ENCODE data around the gene TMEM233. TPM values are rescaled to one million over a fixed set of nuclear protein-coding genes. Genes with fewer than 3 reads are reported as not detected.

TMEM233 gene
- not detected in 2 replicates for total RNA-seq
- long read RNA-seq, result 0 reads

GRCh38 chr12:119593578-119594398 lies at the start of gene TMEM233:
TMEM233 (plus strand) TSS chr12:119593774; CDS start chr12:119593849, 75 bp downstream.
- H3K4me3 Mint-ChIP-seq (ENCODE audit: low read depth), result peak within 1 kb of the TSS; percentile 68
- H3K4me1 Mint-ChIP-seq (ENCODE audit: low read depth), result peaks cover 16% of the 10 kb centered on the region
- no peak for TF ChIP-seq CTCF (IDR thresholded peaks at IDR 0.05; ENCODE audit: unreplicated experiment)
- H3K36me3 Mint-ChIP-seq (ENCODE audit: insufficient read depth), result no peaks in the 10 kb centered on the region
- peaks cover 98% of the 10 kb centered on the region for H3K27me3 Mint-ChIP-seq
- DNase-seq (ENCODE audit: low spot score, unreplicated experiment), result no peak
- H3K27ac Mint-ChIP-seq, result no peak within 1 kb of the TSS
- H3K9me3 Mint-ChIP-seq (ENCODE audit: low read depth), result no peaks in the 10 kb centered on the region

- Mint-ChIP-seq H3K27ac (no peak overlapping the region), H3K4me1 (ENCODE audit: low read depth) (no peaks in the 10 kb centered on the region), H3K4me3 (ENCODE audit: low read depth) (no peak overlapping the region), H3K9me3 (ENCODE audit: low read depth) (no peaks in the 10 kb centered on the region), H3K36me3 (ENCODE audit: insufficient read depth) (peaks cover 3% of the 10 kb centered on the region), H3K27me3 (peaks cover 26% of the 10 kb centered on the region)
- DNase-seq (ENCODE audit: low spot score, unreplicated experiment), result peak; percentile 63
- TF ChIP-seq CTCF (IDR thresholded peaks at IDR 0.05; ENCODE audit: unreplicated experiment), result peak; percentile 90
Observed at GRCh38 chr12:119544765-119545625, 48.6 kb upstream of the TMEM233 start.

- DNase-seq (ENCODE audit: low spot score, unreplicated experiment), result no peak
Observed at GRCh38 chr12:119546340-119546739, 47.2 kb upstream of the TMEM233 start.

GRCh38 chr12:119547001-119547400 lies 46.6 kb upstream of the TMEM233 start:
- no peaks in the 10 kb centered on the region for H3K9me3 Mint-ChIP-seq (ENCODE audit: low read depth)
- TF ChIP-seq CTCF (IDR thresholded peaks at IDR 0.05; ENCODE audit: unreplicated experiment), result no peak
- DNase-seq (ENCODE audit: low spot score, unreplicated experiment), result no peak
- H3K4me1 Mint-ChIP-seq (ENCODE audit: low read depth), result no peaks in the 10 kb centered on the region
- no peak overlapping the region for H3K4me3 Mint-ChIP-seq (ENCODE audit: low read depth)
- H3K27ac Mint-ChIP-seq, result no peak overlapping the region
- peaks cover 38% of the 10 kb centered on the region for H3K27me3 Mint-ChIP-seq
- H3K36me3 Mint-ChIP-seq (ENCODE audit: insufficient read depth), result no peaks in the 10 kb centered on the region

More at GRCh38 chr12:119546340-119546739, 47.2 kb upstream of the TMEM233 start:
- Mint-ChIP-seq H3K36me3 (ENCODE audit: insufficient read depth) (no peaks in the 10 kb centered on the region), H3K4me3 (ENCODE audit: low read depth) (no peak overlapping the region), H3K27me3 (peaks cover 32% of the 10 kb centered on the region), H3K27ac (no peak overlapping the region), H3K9me3 (ENCODE audit: low read depth) (no peaks in the 10 kb centered on the region), H3K4me1 (ENCODE audit: low read depth) (no peaks in the 10 kb centered on the region)
- no peak for TF ChIP-seq CTCF (IDR thresholded peaks at IDR 0.05; ENCODE audit: unreplicated experiment)

- Mint-ChIP-seq H3K4me1 (ENCODE audit: low read depth) (no peaks in the 10 kb centered on the region), H3K27me3 (peaks cover 26% of the 10 kb centered on the region), H3K4me3 (ENCODE audit: low read depth) (no peak overlapping the region), H3K36me3 (ENCODE audit: insufficient read depth) (no peaks in the 10 kb centered on the region), H3K9me3 (ENCODE audit: low read depth) (no peaks in the 10 kb centered on the region), H3K27ac (no peak overlapping the region)
- no peak for DNase-seq (ENCODE audit: low spot score, unreplicated experiment)
- no peak for TF ChIP-seq CTCF (IDR thresholded peaks at IDR 0.05; ENCODE audit: unreplicated experiment)
Observed at GRCh38 chr12:119556854-119557253, 36.7 kb upstream of the TMEM233 start.

All from progenitor cell of endocrine pancreas (in vitro differentiated cells).